Stimulated activated CD4-positive, alpha-beta T cell treated with anti-CD3 and anti-CD28 coated beads, TNF-alpha, amount 100 ng/mL, for 48 hours (primary cell): ENCODE measurements around the gene NAV1.

Experiments
- DNase-seq, 3 donors: peaks; one replicate each; pipeline ENCODE4 v3.0.0-alpha.2; 2020; ENCODE audit warnings: low read depth in 3 of 3

NAV1 gene

GRCh38 chr1:201585901-201586300, 47.0 kb downstream of the NAV1 start:
- DNase-seq, result no peak

GRCh38 chr1:201586806-201587205, 47.9 kb downstream of the NAV1 start:
- no peak for DNase-seq

GRCh38 chr1:201587729-201588128, 48.8 kb downstream of the NAV1 start:
- no peak for DNase-seq
